Measurements from ENCODE around the gene ASCC3.
"Not testable (repeated sequence)": the region's sequence is repeated elsewhere in the genome, so short reads cannot be mapped to it uniquely, and the experiment has no call there.

Gene ASCC3

DNA sequence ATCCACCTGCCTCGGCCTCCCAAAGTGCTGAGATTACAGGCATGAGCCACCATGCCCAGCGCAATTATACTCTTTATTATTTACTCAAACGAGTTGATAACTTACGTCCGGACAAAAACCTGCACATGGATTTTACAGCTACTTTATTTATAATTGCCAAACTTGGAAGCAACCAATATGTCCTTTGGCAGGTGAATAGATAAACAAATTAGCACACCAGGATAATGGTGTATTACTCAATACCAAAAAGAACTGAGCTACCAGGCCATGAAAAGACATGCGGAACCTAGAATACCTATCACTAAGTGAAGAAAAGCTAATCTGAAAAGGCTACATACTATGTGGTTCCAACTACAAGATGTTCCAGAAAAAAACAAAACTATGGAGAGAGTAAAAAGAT is 168.1 kb downstream of the ASCC3 start:
- DNase-seq, result no peak

- no peak for DNase-seq
These were observed 174.6 kb downstream of the ASCC3 start for GRCh38 chr6:100706491-100706890.

DNA sequence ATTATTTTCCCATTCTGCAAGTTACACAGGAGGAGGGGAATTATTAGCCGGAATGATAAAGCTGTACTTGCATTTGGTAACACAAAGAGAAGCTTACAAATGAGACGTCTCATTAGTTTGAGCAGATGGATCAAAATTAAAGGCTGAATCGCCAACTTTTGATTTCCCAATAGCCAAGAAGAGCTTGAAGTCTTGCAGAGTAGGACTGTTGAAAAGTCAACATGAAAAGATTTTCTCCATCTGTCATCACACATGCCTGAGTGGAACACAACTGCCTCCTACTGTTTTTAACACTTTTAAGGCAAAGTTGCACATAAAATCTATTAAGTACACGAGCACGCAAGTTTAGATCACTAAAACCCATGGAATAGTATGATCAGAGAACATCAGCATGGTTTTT is 176.2 kb downstream of the ASCC3 start:
- no peak for DNase-seq

- no peak for DNase-seq
These were observed 179.4 kb downstream of the ASCC3 start for GRCh38 chr6:100701728-100702127.

- DNase-seq, result no peak
These were observed 181.1 kb downstream of the ASCC3 start for GRCh38 chr6:100700009-100700408.

GRCh38 chr6:100695445-100695844 is 185.7 kb downstream of the ASCC3 start:
- DNase-seq, result no peak

- no peak for DNase-seq
These were observed 187.7 kb downstream of the ASCC3 start for GRCh38 chr6:100693249-100693927.

DNA sequence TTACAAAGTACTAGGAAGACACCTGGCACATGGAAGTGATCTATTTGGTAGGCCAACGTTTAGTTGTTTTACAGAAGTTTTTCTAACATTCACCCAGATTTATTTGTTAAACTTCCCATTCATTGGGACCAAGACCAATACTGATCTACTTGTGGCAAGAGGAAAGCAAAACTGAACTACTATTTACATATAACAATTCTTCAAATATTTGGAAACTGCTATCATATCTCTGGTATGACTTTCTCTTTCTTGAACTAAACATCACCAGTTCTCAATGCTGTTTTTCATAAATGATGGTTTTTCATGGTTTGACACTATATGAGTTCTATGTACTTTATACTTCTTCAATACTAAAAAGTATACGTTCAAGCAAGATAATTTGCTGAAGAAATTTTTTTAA is 189.2 kb downstream of the ASCC3 start:
- DNase-seq, result no peak

- DNase-seq, result no peak
These were observed 194.9 kb downstream of the ASCC3 start for GRCh38 chr6:100686216-100686615.

DNA sequence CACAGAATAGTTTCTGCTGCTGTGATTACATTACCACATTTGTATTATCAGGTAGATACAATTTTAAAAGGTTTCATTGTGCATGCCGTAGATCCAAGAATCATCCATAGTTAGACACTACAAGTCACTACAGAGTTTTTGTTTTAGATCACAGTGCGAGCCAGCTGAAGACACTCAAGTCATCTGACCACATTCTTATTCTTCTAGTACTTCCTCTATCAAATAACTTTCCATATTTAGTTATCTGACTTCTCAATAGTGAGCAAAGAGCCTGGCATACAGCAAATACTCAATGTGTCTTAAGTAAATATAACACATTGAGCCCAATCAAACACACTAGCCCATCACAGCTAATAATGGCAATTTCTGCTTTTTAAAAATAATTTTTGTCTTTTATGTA is 195.4 kb downstream of the ASCC3 start:
- no peak for DNase-seq

DNA sequence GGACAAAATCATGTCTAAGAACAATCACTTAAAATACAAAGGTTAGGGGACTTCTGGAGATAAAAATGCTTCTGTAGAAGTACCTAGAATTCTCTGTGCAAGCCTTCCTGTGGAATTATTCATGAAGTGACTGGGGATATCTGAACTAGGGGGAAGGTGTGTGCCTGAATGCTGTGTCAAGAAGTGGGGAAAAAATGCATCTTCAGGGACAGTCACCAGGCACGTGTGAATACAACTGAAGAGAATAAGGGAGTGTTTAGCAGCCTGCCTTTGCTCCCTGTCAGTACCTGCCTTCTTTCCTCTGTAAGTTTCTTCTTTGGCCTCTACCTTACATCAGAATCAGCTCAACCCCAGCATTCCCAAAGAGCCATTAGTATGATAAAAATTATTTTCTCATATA is 201.0 kb downstream of the ASCC3 start:
- no peak for DNase-seq

- DNase-seq, result no peak
These were observed 203.1 kb downstream of the ASCC3 start for GRCh38 chr6:100678027-100678426.

DNA sequence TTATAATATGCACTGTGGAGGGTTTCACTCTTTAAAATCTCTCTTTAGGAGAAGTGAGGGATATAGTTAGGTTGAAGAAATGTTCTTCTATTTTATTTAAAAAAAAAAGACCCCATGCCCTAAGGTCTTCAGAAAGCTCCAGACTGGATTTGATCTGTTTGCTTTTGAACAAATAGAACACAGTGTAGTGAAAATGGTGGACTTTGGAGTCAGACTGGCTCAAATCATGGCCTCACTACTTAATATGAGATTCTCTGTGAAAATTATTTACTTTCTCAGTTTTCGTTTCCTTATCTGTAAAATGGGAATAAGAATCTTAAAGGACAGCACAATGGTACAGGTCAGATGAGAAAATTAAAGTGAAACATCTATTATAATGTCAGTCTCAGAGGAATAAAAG is 203.9 kb downstream of the ASCC3 start:
- no peak for DNase-seq

DNA sequence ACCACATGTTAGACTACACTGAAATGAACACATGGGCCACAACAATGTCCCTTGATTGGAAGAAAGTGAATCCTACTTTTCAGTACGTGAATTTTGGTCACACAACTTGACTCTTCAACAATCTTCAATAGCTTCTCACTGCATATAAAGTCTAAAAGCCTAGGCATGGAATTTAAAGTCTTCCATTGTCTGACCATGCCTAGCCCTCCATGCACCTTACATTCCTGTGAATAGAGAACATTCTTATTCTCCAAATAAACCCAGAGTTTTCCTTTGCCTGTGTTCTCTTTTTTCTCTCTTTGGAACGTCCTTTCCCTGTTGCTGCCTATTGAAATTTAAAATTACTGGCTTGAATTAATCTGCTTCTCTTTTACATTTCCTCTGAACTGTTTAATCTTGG is 207.5 kb downstream of the ASCC3 start:
- no peak for DNase-seq

- DNase-seq, result no peak
These were observed 209.4 kb downstream of the ASCC3 start for GRCh38 chr6:100671740-100672139.

GRCh38 chr6:100670056-100670455 is 211.1 kb downstream of the ASCC3 start:
- no peak for DNase-seq

DNA sequence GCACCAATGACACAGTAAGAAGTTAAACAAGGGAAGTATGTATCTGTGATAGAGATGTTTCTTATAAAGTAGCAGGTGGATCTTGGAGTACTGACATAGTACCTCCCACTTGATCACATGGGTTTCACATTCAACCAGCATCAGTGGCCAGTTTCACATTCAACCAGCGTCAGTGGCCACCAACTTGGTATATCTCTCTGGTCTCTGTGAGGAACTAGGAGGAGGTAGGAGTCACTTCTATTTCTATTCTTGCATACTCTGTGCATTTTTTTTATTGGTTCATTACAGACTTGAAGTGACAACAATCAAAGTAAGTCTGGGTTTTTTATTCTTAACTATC is 216.1 kb downstream of the ASCC3 start:
- no peak for DNase-seq

GRCh38 chr6:100664274-100665040 is 216.7 kb downstream of the ASCC3 start:
- DNase-seq, result no peak

DNA sequence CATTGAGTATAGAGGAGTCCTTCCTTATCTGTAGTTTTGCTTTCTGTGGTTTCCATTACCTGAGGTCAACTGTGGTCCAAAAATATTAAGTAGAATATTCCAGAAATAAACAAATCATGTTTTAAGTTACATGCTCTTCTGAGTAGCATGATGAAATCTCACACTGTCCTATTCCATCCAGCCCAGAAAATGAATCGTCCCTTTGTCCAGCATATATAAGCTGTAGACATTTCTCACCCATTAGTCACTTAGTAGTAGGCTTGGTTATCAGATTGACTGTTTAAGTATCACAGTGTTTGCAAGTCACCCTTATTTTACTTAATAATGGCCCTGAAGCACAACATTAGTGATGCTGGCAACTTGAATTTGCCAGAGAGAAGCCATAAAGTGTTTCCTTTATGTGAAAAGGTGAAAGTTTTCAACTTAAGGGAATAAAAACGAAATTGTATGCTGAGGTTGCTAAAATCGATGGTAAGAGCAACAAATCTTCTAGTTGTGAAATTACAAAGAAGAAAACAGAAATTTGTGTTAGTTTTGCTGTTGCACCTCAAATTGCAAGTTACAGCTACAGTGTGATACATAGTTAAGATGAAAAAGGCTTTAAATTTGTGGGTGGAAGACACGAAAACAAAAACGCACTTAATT is 217.8 kb downstream of the ASCC3 start:
- DNase-seq, result no peak

GRCh38 chr6:100662264-100662663 is 218.9 kb downstream of the ASCC3 start:
- DNase-seq, result no peak

- DNase-seq, result no peak
These were observed 222.6 kb downstream of the ASCC3 start for GRCh38 chr6:100658486-100658885.

DNA sequence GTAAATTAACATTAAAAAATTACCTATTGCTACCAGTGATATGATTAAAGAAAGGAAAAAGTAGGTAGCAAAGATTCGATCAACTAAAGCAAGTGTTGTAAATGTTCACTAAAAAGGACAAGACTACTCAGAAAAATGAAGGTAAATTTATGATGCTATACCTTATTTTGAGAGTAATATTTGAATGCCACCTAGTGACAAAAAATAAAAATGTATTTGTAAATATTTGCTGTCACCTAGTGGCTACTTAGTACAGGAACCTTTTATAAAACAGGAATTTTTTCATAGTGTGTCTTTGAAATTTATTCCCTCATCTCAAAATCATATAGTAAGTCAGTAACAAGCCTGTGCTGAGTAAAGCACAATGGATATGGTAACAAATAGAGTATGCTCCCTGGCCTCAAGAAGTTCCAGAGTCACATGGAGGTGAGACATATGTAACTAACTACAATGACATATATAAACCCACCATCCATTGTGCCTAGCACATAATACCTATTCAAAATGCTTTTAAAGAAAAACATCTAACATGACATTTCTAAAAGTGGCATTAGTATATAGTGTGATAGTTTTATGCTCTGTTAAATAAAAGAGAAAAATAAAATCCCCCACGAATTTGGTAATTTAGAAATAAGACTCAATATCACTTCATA is 223.3 kb downstream of the ASCC3 start:
- peak; percentile 26 for DNase-seq

DNA sequence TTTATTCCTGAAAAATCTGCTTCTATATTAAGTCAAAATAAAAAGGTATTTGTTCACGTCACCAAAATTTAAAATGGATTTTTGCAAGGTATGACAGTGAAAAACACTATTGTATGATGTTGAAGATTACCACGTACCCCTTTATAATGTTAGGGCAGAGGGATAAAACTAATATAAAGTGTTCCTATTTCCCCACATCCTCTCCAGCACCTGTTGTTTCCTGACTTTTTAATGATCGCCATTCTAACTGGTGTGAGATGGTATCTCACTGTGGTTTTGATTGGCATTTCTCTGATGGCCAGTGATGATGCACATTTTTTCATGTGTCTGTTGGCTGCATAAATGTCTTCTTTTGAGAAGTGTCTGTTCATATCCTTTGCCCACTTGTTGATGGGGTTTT is 240.0 kb downstream of the ASCC3 start:
- not testable (repeated sequence) for DNase-seq
